HepG2 (cell line): ENCODE measurements around the gene SPHK2. TPM values are rescaled to one million over a fixed set of nuclear protein-coding genes. Genes with fewer than 3 reads are reported as not detected.
A peak's percentile ranks its signal among the peaks of the same experiment; 100 is the strongest.

ENCODE experiments used
- BCL6 ChIP-seq: IDR thresholded peaks from 2 replicates; pipeline ENCODE4 v1.6.1; 2016; ENCODE audit warnings: missing genetic modification reagents, missing compliant biosample characterization
- CHCHD3 ChIP-seq: sonication (generic); formaldehyde crosslinking; IDR thresholded peaks from 2 replicates; pipeline ENCODE4 v1.8.0; 2022; ENCODE audit warnings: mild to moderate bottlenecking, missing genetic modification reagents, moderate library complexity
- FIP1L1 ChIP-seq: fragments of 200-400 bp; formaldehyde crosslinking; IDR thresholded peaks from 2 replicates; pipeline ENCODE4 v1.6.1; 2018; ENCODE audit warnings: low read depth, mild to moderate bottlenecking, low read length, moderate library complexity, borderline replicate concordance; ENCODE audit not compliant: insufficient read depth
- HDAC6 ChIP-seq: fragments of 200-600 bp; sonication (generic); IDR thresholded peaks from 2 replicates; pipeline ENCODE4 v1.7.0; 2017; ENCODE audit warnings: mild to moderate bottlenecking, antibody characterized with exemption, low read length, low read depth
- HMG20A ChIP-seq: IDR thresholded peaks from 2 replicates; pipeline ENCODE4 v1.6.1; 2016; ENCODE audit warnings: borderline replicate concordance
- HNRNPLL ChIP-seq: fragments of 200-400 bp; formaldehyde crosslinking; IDR thresholded peaks from 2 replicates; pipeline ENCODE4 v1.6.1; 2017; ENCODE audit warnings: mild to moderate bottlenecking, low read depth, low read length; ENCODE audit not compliant: poor library complexity, severe bottlenecking
- IRF2 ChIP-seq: IDR thresholded peaks from 2 replicates; pipeline ENCODE4 v1.6.1; 2018; ENCODE audit warnings: missing genetic modification reagents, missing compliant biosample characterization
- KMT2A ChIP-seq: sonication (generic); formaldehyde crosslinking; IDR thresholded peaks from 2 replicates; pipeline ENCODE4 v1.4.0; 2020; ENCODE audit warnings: missing genetic modification reagents
- MBNL3 ChIP-seq: fragments of 250-450 bp; sonication (Bioruptor Pico); conservative IDR thresholded peaks from 2 replicates; pipeline ENCODE4 v1.8.0; 2022; ENCODE audit warnings: mild to moderate bottlenecking, inconsistent platforms
- SKI ChIP-seq: fragments of 450-650 bp; IDR thresholded peaks from one replicate; pipeline ENCODE4 v1.6.1; 2018; ENCODE audit warnings: mild to moderate bottlenecking; ENCODE audit not compliant: partially characterized antibody
- ZBTB25 ChIP-seq: IDR thresholded peaks from 2 replicates; pipeline ENCODE4 v1.6.1; 2018; ENCODE audit warnings: missing genetic modification reagents
- ZBTB3 ChIP-seq: sonication (generic); formaldehyde crosslinking; IDR thresholded peaks from 2 replicates; pipeline ENCODE4 v1.4.0; 2020; ENCODE audit warnings: low read depth, mild to moderate bottlenecking, moderate library complexity, missing genetic modification reagents, borderline replicate concordance
- ZBTB7A ChIP-seq: sonication (generic); formaldehyde crosslinking; IDR thresholded peaks from 2 replicates; pipeline ENCODE4 v1.8.0; 2022; ENCODE audit warnings: mild to moderate bottlenecking, missing genetic modification reagents
- ZC3H13 ChIP-seq: sonication (generic); formaldehyde crosslinking; IDR thresholded peaks from 2 replicates; pipeline ENCODE4 v1.8.1; 2023; ENCODE audit warnings: mild to moderate bottlenecking, missing genetic modification reagents, moderate library complexity
- ZNF143 ChIP-seq: sonication (generic); formaldehyde crosslinking; IDR thresholded peaks from 2 replicates; pipeline ENCODE4 v1.4.0; 2020; ENCODE audit warnings: missing genetic modification reagents
- ZNF33B ChIP-seq: sonication (generic); formaldehyde crosslinking; IDR thresholded peaks from 2 replicates; pipeline ENCODE4 v1.5.1; 2020; ENCODE audit warnings: mild to moderate bottlenecking, missing genetic modification reagents
- ZNF354B ChIP-seq: sonication (generic); formaldehyde crosslinking; IDR thresholded peaks from 2 replicates; pipeline ENCODE4 v1.8.0; 2022; ENCODE audit warnings: mild to moderate bottlenecking, missing genetic modification reagents
- ZNF709 ChIP-seq: sonication (generic); formaldehyde crosslinking; IDR thresholded peaks from 2 replicates; pipeline ENCODE4 v1.5.0; 2020; ENCODE audit warnings: mild to moderate bottlenecking, missing genetic modification reagents
- ZNF781 ChIP-seq: sonication (generic); formaldehyde crosslinking; IDR thresholded peaks from 2 replicates; pipeline ENCODE4 v1.5.1; 2020; ENCODE audit warnings: borderline replicate concordance, mild to moderate bottlenecking, missing genetic modification reagents; ENCODE audit errors: not compliant biosample characterization
- ZNF784 ChIP-seq: sonication (generic); formaldehyde crosslinking; IDR thresholded peaks from 2 replicates; pipeline ENCODE4 v1.5.1; 2020; ENCODE audit warnings: missing genetic modification reagents, mild to moderate bottlenecking, borderline replicate concordance
- ZNF790 ChIP-seq: sonication (generic); formaldehyde crosslinking; IDR thresholded peaks from 2 replicates; pipeline ENCODE4 v1.8.0; 2022; ENCODE audit warnings: missing genetic modification reagents, mild to moderate bottlenecking, borderline replicate concordance
- ZSCAN31 ChIP-seq: sonication (generic); formaldehyde crosslinking; IDR thresholded peaks from 2 replicates; pipeline ENCODE4 v1.5.0; 2020; ENCODE audit warnings: low read depth, mild to moderate bottlenecking, missing genetic modification reagents
- polyA plus RNA-seq, 8 experiments: library from polyadenylated mRNA; depleted of rRNA in 3 of 8; stranded (reverse) in 7 of 8; unstranded in 1 of 8; fragments of >200 nt; fragmentation: Illumina TruSeq in 4 of 8; extraction: Trizol in 4 of 8; gene quantifications; 2 replicates each; pipeline versions ENCODE4 v1.2.1 to v1.2.3, GENCODE V29; 2011 to 2016; ENCODE audit warnings: low read depth in 4 of 8, missing spikeins in 1 of 8, mixed read lengths in 1 of 8; ENCODE audit not compliant: insufficient read depth in 1 of 8
- total RNA-seq, 5 experiments: library from RNA; depleted of rRNA; stranded (reverse); fragments of >200 nt; fragmentation: Illumina TruSeq; extraction: Trizol; gene quantifications; 2 replicates each; pipeline ENCODE4 v1.2.3, GENCODE V29; 2016; ENCODE audit warnings: low read depth in 1 of 5
- TF ChIP-seq, protein P1 (sequence below): sonication (generic); formaldehyde crosslinking; IDR thresholded peaks from 2 replicates; pipeline ENCODE4 v1.8.0; 2022; ENCODE audit warnings: mild to moderate bottlenecking, missing genetic modification reagents, moderate library complexity
- TF ChIP-seq, protein P2 (sequence below): sonication (generic); formaldehyde crosslinking; IDR thresholded peaks from 2 replicates; pipeline ENCODE4 v1.5.0; 2020; ENCODE audit warnings: mild to moderate bottlenecking, missing genetic modification reagents

The SPHK2 gene
- total and polyA plus RNA-seq, 2 of the 13 experiments (the other 11 are each of a cell fraction or from before 2014, with no cell fraction given), result 2.9 to 14.4 TPM

- peak; percentile 90 for TF ChIP-seq HNRNPLL
- TF ChIP-seq ZNF33B, result no peak; the same call in none of the 2 replicates
- TF ChIP-seq ZNF709 (CRISPR knock-in tag), result peak; percentile 76; the same call in 1 of the 2 replicates
- TF ChIP-seq MBNL3 (CRISPR knock-in tag), result no peak
- TF ChIP-seq, protein P1, sequence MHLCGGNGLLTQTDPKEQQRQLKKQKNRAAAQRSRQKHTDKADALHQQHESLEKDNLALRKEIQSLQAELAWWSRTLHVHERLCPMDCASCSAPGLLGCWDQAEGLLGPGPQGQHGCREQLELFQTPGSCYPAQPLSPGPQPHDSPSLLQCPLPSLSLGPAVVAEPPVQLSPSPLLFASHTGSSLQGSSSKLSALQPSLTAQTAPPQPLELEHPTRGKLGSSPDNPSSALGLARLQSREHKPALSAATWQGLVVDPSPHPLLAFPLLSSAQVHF (CRISPR knock-in tag), result peak; percentile 91; the same call in 1 of the 2 replicates
- TF ChIP-seq ZC3H13 (CRISPR knock-in tag), result peak; percentile 87
- TF ChIP-seq SKI, result peak; percentile 67
- peak; percentile 99 for TF ChIP-seq ZBTB25 (CRISPR knock-in tag)
- TF ChIP-seq ZSCAN31 (CRISPR knock-in tag), result peak; percentile 95
- TF ChIP-seq, protein P2, sequence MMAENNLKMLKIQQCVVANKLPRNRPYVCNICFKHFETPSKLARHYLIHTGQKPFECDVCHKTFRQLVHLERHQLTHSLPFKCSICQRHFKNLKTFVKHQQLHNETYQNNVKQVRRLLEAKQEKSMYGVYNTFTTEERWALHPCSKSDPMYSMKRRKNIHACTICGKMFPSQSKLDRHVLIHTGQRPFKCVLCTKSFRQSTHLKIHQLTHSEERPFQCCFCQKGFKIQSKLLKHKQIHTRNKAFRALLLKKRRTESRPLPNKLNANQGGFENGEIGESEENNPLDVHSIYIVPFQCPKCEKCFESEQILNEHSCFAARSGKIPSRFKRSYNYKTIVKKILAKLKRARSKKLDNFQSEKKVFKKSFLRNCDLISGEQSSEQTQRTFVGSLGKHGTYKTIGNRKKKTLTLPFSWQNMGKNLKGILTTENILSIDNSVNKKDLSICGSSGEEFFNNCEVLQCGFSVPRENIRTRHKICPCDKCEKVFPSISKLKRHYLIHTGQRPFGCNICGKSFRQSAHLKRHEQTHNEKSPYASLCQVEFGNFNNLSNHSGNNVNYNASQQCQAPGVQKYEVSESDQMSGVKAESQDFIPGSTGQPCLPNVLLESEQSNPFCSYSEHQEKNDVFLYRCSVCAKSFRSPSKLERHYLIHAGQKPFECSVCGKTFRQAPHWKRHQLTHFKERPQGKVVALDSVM (CRISPR knock-in tag), result 0 out of 2 replicates have a peak, but pooled peaks have one; percentile 4
- TF ChIP-seq ZNF781 (CRISPR knock-in tag), result peak; percentile 74
- TF ChIP-seq ZNF784 (CRISPR knock-in tag), result peak; percentile 83; the same call in 1 of the 2 replicates
- peak; percentile 91 for TF ChIP-seq KMT2A
- 0 out of 2 replicates have a peak, but pooled peaks have one; percentile 52 for TF ChIP-seq CHCHD3
- TF ChIP-seq BCL6, result peak; percentile 74
- peak; percentile 99 for TF ChIP-seq IRF2 (CRISPR knock-in tag)
- no peak for TF ChIP-seq HDAC6
- TF ChIP-seq FIP1L1, result no peak
- TF ChIP-seq HMG20A (CRISPR knock-in tag), result peak; percentile 56; the same call in 1 of the 2 replicates
- TF ChIP-seq ZNF354B, result no peak
- no peak for TF ChIP-seq ZBTB7A
- TF ChIP-seq ZNF143, result peak; percentile 84
- TF ChIP-seq ZBTB3 (CRISPR knock-in tag), result 0 out of 2 replicates have a peak, but pooled peaks have one; percentile 50
- no peak for TF ChIP-seq ZNF790 (CRISPR knock-in tag)
These were observed at the start of gene SPHK2, which contains the start of gene RPL18 (continued) for GRCh38 chr19:48618916-48619691.
